ENCODE results near the gene SLC25A31.

Gene SLC25A31

GRCh38 chr4:127780598-127780997 lies 50.4 kb downstream of the SLC25A31 start:
- no peak for DNase-seq (ENCODE audit: insufficient read length)
- TF ChIP-seq TAF1 (IDR thresholded peaks at IDR 0.05; ENCODE audit: borderline replicate concordance, low read depth, low read length) = no peak
- TF ChIP-seq POLR2A (IDR thresholded peaks at IDR 0.05; ENCODE audit: low read depth, low read length) = no peak
- no peak for TF ChIP-seq POLR2AphosphoS5 (IDR thresholded peaks at IDR 0.05; ENCODE audit: low read depth, low read length)
- no peak for FAIRE-seq

GRCh38 chr4:127781300-127782024 lies 51.3 kb downstream of the SLC25A31 start:
- DNase-seq (ENCODE audit: insufficient read length) (no peak), FAIRE-seq (no peak)
- TF ChIP-seq TAF1 (IDR thresholded peaks at IDR 0.05; ENCODE audit: borderline replicate concordance, low read depth, low read length) (no peak), POLR2A (IDR thresholded peaks at IDR 0.05; ENCODE audit: low read depth, low read length) (no peak), POLR2AphosphoS5 (IDR thresholded peaks at IDR 0.05; ENCODE audit: low read depth, low read length) (no peak)

GRCh38 chr4:127782025-127782274 lies 51.8 kb downstream of the SLC25A31 start:
- FAIRE-seq = peak; percentile 84
- peak; percentile 65 for DNase-seq (ENCODE audit: insufficient read length)
- TF ChIP-seq TAF1 (IDR thresholded peaks at IDR 0.05; ENCODE audit: borderline replicate concordance, low read depth, low read length) = no peak
- no peak for TF ChIP-seq POLR2AphosphoS5 (IDR thresholded peaks at IDR 0.05; ENCODE audit: low read depth, low read length)
- no peak for TF ChIP-seq POLR2A (IDR thresholded peaks at IDR 0.05; ENCODE audit: low read depth, low read length)

- FAIRE-seq (no peak), DNase-seq (ENCODE audit: insufficient read length) (peak; percentile 34)
- TF ChIP-seq POLR2AphosphoS5 (IDR thresholded peaks at IDR 0.05; ENCODE audit: low read depth, low read length) = no peak
- peak; percentile 48; the same call in 1 of the 2 replicates for TF ChIP-seq POLR2A (IDR thresholded peaks at IDR 0.05; ENCODE audit: low read depth, low read length)
- no peak for TF ChIP-seq TAF1 (IDR thresholded peaks at IDR 0.05; ENCODE audit: borderline replicate concordance, low read depth, low read length)
These were observed 52.2 kb downstream of the SLC25A31 start, which contains the start of gene HSPA4L for GRCh38 chr4:127782275-127783025. TSS of gene HSPA4L (plus strand) at chr4:127782322. CDS start at chr4:127782551, 229 bp downstream.

GRCh38 chr4:127783026-127783769 lies 53.0 kb downstream of the SLC25A31 start:
- no peak for DNase-seq (ENCODE audit: insufficient read length)
- FAIRE-seq = no peak
- no peak for TF ChIP-seq TAF1 (IDR thresholded peaks at IDR 0.05; ENCODE audit: borderline replicate concordance, low read depth, low read length)
- no peak for TF ChIP-seq POLR2AphosphoS5 (IDR thresholded peaks at IDR 0.05; ENCODE audit: low read depth, low read length)
- no peak for TF ChIP-seq POLR2A (IDR thresholded peaks at IDR 0.05; ENCODE audit: low read depth, low read length)

- DNase-seq (ENCODE audit: insufficient read length) (no peak), FAIRE-seq (peak; percentile 56)
- TF ChIP-seq POLR2A (IDR thresholded peaks at IDR 0.05; ENCODE audit: low read depth, low read length) = no peak
- TF ChIP-seq POLR2AphosphoS5 (IDR thresholded peaks at IDR 0.05; ENCODE audit: low read depth, low read length) = no peak
- TF ChIP-seq TAF1 (IDR thresholded peaks at IDR 0.05; ENCODE audit: borderline replicate concordance, low read depth, low read length) = no peak
These were observed 54.0 kb downstream of the SLC25A31 start for GRCh38 chr4:127783955-127784770.

- TF ChIP-seq POLR2A (IDR thresholded peaks at IDR 0.05; ENCODE audit: low read depth, low read length) = no peak
- TF ChIP-seq POLR2AphosphoS5 (IDR thresholded peaks at IDR 0.05; ENCODE audit: low read depth, low read length) = no peak
- no peak for TF ChIP-seq TAF1 (IDR thresholded peaks at IDR 0.05; ENCODE audit: borderline replicate concordance, low read depth, low read length)
- no peak for DNase-seq (ENCODE audit: insufficient read length)
These were observed 58.3 kb downstream of the SLC25A31 start for GRCh38 chr4:127788517-127788916.

GRCh38 chr4:127791391-127791790 lies 61.2 kb downstream of the SLC25A31 start:
- FAIRE-seq (no peak), DNase-seq (ENCODE audit: insufficient read length) (no peak)
- TF ChIP-seq TAF1 (IDR thresholded peaks at IDR 0.05; ENCODE audit: borderline replicate concordance, low read depth, low read length) (no peak), POLR2A (IDR thresholded peaks at IDR 0.05; ENCODE audit: low read depth, low read length) (no peak), POLR2AphosphoS5 (IDR thresholded peaks at IDR 0.05; ENCODE audit: low read depth, low read length) (no peak)

More at GRCh38 chr4:127788517-127788916, 58.3 kb downstream of the SLC25A31 start:
- no peak for FAIRE-seq

GRCh38 chr4:127793528-127793927 lies 63.3 kb downstream of the SLC25A31 start:
- TF ChIP-seq TAF1 (IDR thresholded peaks at IDR 0.05; ENCODE audit: borderline replicate concordance, low read depth, low read length) (no peak), POLR2A (IDR thresholded peaks at IDR 0.05; ENCODE audit: low read depth, low read length) (no peak), POLR2AphosphoS5 (IDR thresholded peaks at IDR 0.05; ENCODE audit: low read depth, low read length) (no peak)

GRCh38 chr4:127799711-127800110 lies 69.5 kb downstream of the SLC25A31 start:
- DNase-seq (ENCODE audit: insufficient read length) (no peak), FAIRE-seq (no peak)
- no peak for TF ChIP-seq POLR2AphosphoS5 (IDR thresholded peaks at IDR 0.05; ENCODE audit: low read depth, low read length)
- TF ChIP-seq TAF1 (IDR thresholded peaks at IDR 0.05; ENCODE audit: borderline replicate concordance, low read depth, low read length) = no peak
- TF ChIP-seq POLR2A (IDR thresholded peaks at IDR 0.05; ENCODE audit: low read depth, low read length) = no peak

More at GRCh38 chr4:127793528-127793927, 63.3 kb downstream of the SLC25A31 start:
- DNase-seq (ENCODE audit: insufficient read length) (no peak), FAIRE-seq (no peak)

Data from GM12892 (cell line).